Smooth muscle cell of the coronary artery (primary cell): ENCODE results near the gene DUS3L. TPM values are rescaled to one million over a fixed set of nuclear protein-coding genes. Genes with fewer than 3 reads are reported as not detected.

Experiments
- total RNA-seq: library from RNA; depleted of rRNA; stranded (reverse); fragments of >200 nt; gene quantifications from 2 replicates; pipeline ENCODE4 v1.2.3, GENCODE V29; 2014; ENCODE audit warnings: low replicate concordance

DUS3L gene
- 22.6 and 40.2 TPM in 2 replicates for total RNA-seq

GRCh38 chr19:5790559-5791520 is at the start of gene DUS3L:
Gene DUS3L, minus strand, starts transcription at chr19:5791163. Its CDS starts 22 bp downstream, at chr19:5791141.

GRCh38 chr19:5839065-5840017 is 48.4 kb upstream of the DUS3L start, which contains the start of gene FUT6:
Gene FUT6, minus strand, starts transcription at chr19:5839702. Its CDS starts 7,135 bp downstream, at chr19:5832567.

GRCh38 chr19:5804516-5805461 is 13.8 kb upstream of the DUS3L start, which contains the start of gene NRTN:
Gene NRTN, plus strand, starts transcription at chr19:5805067. Its CDS starts 19,099 bp downstream, at chr19:5824166.

GRCh38 chr19:5784581-5785147 is 6.3 kb downstream of the DUS3L start, which contains the start of gene PRR22:
Gene PRR22, minus strand, starts transcription at chr19:5784746. Its CDS starts 86 bp downstream, at chr19:5784660.

Other genes with a start within 250 kb of the DUS3L start
- under 0.01 and 0.08 TPM in 2 replicates for gene TINCR, start 223.2 kb downstream of the DUS3L start, total RNA-seq
- gene SAFB2, start 168.4 kb downstream of the DUS3L start, total RNA-seq, result 24.9 and 72.8 TPM in 2 replicates
- 44.8 and 50.3 TPM in 2 replicates for gene SAFB, start 168.1 kb downstream of the DUS3L start, total RNA-seq
- gene MICOS13, start 110.6 kb downstream of the DUS3L start, total RNA-seq, result 50.3 and 83.6 TPM in 2 replicates
- 10.1 and 11.3 TPM in 2 replicates for gene HSD11B1L, start 110.1 kb downstream of the DUS3L start, total RNA-seq
- 777 and 840 TPM in 2 replicates for gene RPL36, start 100.9 kb downstream of the DUS3L start, total RNA-seq
- gene LONP1, start 71.0 kb downstream of the DUS3L start, total RNA-seq, result 116 and 155 TPM in 2 replicates
- not detected in 2 replicates for gene CATSPERD, start 70.5 kb downstream of the DUS3L start, total RNA-seq
- 0.08 TPM in 1 of 2 replicates, not detected in the other for gene PRR22, start 6.4 kb downstream of the DUS3L start, total RNA-seq
- gene NRTN, start 13.9 kb upstream of the DUS3L start, total RNA-seq, result not detected in 2 replicates
- gene FUT6, start 48.5 kb upstream of the DUS3L start, total RNA-seq, result not detected in 2 replicates
- gene FUT3, start 60.3 kb upstream of the DUS3L start, total RNA-seq, result not detected in 2 replicates
- gene FUT5, start 79.4 kb upstream of the DUS3L start, total RNA-seq, result not detected in 2 replicates
- gene NDUFA11, start 112.6 kb upstream of the DUS3L start, total RNA-seq, result 196 and 302 TPM in 2 replicates
- 2.8 and 4.8 TPM in 2 replicates for gene VMAC, start 113.7 kb upstream of the DUS3L start, total RNA-seq
- gene CAPS, start 123.1 kb upstream of the DUS3L start, total RNA-seq, result 2.3 and 5.1 TPM in 2 replicates
- 28.8 and 53.8 TPM in 2 replicates for gene RANBP3, start 187.0 kb upstream of the DUS3L start, total RNA-seq